ENCODE data around the gene PLA2G4F.

DNA sequence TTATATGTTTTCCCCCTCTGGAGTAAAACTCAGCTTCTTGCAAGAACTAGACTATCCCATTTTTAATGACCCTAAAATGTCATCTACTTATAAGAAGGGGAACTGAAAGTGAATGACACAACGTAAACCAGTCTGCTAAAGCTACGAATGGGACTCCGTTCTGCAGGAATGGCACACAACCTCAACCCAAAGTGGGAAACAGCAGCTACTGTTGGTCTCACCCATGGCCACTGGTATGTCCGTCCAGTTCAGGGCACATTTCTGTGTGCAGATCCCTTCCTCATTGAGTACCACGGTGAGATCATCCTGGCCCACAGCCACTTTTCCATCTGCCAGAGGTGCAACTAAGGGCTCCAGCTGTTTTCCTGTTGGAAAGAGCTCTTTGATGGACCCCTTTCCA, 27.9 kb upstream of the PLA2G4F start:
- TF ChIP-seq, protein P1, sequence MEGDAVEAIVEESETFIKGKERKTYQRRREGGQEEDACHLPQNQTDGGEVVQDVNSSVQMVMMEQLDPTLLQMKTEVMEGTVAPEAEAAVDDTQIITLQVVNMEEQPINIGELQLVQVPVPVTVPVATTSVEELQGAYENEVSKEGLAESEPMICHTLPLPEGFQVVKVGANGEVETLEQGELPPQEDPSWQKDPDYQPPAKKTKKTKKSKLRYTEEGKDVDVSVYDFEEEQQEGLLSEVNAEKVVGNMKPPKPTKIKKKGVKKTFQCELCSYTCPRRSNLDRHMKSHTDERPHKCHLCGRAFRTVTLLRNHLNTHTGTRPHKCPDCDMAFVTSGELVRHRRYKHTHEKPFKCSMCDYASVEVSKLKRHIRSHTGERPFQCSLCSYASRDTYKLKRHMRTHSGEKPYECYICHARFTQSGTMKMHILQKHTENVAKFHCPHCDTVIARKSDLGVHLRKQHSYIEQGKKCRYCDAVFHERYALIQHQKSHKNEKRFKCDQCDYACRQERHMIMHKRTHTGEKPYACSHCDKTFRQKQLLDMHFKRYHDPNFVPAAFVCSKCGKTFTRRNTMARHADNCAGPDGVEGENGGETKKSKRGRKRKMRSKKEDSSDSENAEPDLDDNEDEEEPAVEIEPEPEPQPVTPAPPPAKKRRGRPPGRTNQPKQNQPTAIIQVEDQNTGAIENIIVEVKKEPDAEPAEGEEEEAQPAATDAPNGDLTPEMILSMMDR (IDR thresholded peaks at IDR 0.05): no peak
- no peak for TF ChIP-seq POLR2A (IDR thresholded peaks at IDR 0.05)
